GM21723 (cell line): ENCODE measurements around the gene ZNF326.

Experiments
- ATAC-seq: cut with Tn5 transposase; IDR thresholded peaks from one replicate; pipeline ENCODE4 v1.9.1; 2021; ENCODE audit warnings: mild to moderate bottlenecking, moderate library complexity; ENCODE audit not compliant: unreplicated experiment

ZNF326 gene

DNA sequence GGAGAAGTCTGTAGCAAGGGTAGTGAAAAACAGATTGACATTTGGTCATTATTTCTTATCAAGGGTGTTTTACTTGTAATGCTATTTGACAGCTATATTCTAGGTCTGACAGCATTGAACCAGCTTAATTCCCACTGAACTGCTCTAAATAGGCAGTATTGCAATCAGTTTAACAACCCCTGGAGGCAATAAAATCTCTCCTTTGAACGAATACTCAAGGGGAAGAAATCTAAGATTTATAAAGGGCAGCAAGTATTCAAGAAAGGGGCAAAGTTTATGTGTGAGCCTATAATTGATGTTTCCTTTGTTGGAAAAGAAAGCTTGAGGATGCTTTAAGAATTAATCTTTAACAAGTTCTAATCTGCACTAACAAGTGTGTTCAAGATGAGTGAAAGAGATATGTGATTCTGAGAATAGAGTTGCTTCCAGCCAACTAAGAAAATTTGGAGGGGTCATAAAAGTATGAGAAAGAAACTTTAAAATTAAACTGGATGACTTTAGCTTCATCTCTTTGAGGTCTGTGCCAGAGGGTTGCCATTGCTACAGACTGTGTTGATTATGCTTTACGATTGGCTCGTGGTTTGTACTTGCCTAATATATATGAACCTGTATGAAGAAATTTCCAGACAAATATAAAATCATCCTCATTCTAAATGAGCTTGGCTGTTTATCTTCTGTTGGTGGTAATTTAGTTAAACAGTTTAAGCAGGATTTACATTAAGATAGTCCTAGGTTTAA, 72.5 kb downstream of the ZNF326 start:
- ATAC-seq, result no peak

DNA sequence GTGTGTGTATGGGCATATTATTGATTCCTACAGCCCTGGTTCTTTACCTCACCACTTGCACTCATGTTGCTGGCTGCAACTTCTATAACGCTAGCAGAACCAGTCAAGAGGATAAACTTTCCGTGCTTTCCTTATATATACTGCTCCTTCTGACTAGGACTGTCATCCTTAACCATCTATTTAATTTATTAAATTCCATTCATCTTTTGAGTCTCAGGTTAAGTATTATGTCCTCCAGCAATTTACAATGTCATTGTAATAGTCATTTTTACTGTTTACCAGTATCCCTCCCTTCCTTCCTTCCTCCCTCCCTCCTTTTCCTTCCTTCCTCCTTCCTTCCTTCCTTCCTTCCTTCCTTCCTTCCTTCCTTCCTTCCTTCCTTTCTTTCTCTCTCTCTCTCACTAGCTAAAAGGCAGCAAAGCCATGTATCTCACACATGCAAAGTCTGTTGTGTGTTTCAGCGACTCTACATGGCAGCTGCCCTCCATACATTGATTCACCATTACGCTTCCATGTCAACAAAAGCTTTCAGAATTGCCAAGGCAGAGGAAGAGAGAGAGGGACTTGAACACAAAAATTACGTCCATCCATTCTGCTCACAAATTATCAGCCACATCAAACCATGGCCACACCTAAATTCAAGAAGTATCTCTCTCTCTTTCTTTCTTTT, 73.8 kb downstream of the ZNF326 start:
- ATAC-seq, result no peak

DNA sequence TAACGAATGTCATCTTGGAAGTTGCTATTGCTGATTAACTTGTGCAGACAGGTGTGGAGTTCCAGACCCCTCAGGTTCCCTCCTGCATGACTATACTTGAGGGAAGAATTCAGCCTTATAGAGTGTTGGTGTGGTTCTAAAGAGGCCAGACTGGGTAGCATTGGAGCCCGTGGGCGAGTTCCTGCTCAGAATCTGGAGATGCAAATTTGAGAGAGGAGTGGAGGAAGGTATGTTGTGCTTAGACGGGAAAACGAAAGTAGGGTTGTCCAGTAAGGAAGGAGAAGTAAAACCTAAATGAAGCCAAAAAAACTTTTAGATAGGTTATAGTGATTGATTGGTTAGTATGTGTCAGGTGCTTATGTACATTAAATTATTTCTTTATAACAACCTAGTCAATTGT, 79.2 kb downstream of the ZNF326 start:
- ATAC-seq, result peak; percentile 75

DNA sequence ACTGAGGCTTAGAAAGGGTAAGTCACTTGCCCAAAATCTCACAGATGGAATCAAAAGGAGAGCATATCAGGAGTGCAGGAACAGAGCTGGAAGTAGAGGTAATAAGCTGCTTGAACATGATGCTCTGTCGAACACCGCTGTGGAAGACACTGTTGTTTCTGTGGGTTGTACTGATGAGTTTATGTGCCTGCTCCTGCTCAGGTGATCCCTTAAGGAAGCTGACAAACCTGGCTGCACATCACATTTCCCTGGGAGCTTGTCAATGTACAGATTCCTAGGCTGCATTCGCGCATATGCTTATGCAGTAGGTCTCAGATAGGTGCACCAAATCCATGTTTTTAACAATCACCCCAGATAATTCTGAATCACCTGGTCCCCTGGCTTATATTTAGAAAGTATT, 79.7 kb downstream of the ZNF326 start:
- ATAC-seq, result no peak

DNA sequence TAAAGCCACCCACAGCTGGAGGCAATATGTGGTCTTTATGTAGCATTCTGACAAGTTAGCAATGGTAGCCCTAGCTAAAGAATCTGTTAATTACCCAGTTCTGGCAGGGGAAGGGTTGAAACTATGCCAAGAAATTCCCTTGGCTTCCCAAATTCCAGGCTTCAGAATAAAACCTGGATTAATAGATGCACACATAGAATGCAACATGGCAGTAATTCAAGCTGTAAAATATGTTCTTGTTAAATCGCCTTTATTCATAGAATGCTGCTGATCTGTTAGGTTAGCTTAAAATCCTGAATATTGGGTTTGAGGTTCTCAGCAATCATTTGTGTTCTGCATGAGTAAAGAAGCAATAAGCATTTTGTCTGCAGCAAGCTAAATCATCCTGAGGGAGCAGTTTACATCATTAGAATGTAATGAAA, 80.1 kb downstream of the ZNF326 start:
- ATAC-seq, result no peak

DNA sequence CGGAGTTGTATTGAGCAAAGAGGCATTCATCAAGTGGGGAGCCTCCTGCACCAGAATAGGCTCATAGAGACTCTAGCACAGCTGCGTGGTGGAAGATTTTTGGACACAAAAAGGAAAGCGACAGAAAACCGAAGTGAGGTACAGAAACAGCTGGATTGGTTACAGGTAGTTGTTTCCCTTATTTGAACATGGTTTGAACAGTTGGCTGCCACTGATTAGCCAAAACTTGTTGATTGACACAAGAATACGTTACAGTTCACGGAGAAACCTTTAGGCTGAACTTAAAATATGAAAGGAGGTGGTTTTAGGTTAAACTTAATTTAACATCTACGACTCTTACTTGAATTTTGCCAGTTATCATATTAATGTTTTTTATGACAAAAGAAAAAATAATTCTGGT, 89.1 kb downstream of the ZNF326 start:
- ATAC-seq, result no peak
